Fibroblast of pulmonary artery (primary cell): Measurements from ENCODE around the gene INF2.
"Not testable (repeated sequence)": the region's sequence is repeated elsewhere in the genome, so short reads cannot be mapped to it uniquely, and the experiment has no call there.

Source experiments
- DNase-seq: peaks from one replicate; pipeline ENCODE4 v3.0.0-alpha.2; 2010; ENCODE audit warnings: low read depth
- H3K4me3 ChIP-seq: replicated peaks from 2 replicates; pipeline ENCODE4 v1.5.1; 2011; ENCODE audit warnings: low read depth, mild to moderate bottlenecking, control low read depth, low read length, moderate library complexity
- CTCF ChIP-seq: IDR thresholded peaks from 2 replicates; pipeline ENCODE4 v1.5.1; 2011; ENCODE audit warnings: mild to moderate bottlenecking, control low read depth, low read length, inconsistent platforms; ENCODE audit errors: missing control alignments

The INF2 gene

GRCh38 chr14:104725772-104726548 is 36.5 kb downstream of the INF2 start:
- DNase-seq = no peak
- TF ChIP-seq CTCF = no peak
- H3K4me3 ChIP-seq = no peak overlapping the region

GRCh38 chr14:104726600-104727451 is 37.4 kb downstream of the INF2 start:
- no peak for DNase-seq

GRCh38 chr14:104728631-104729030 is 39.2 kb downstream of the INF2 start:
- no peak for TF ChIP-seq CTCF
- no peak overlapping the region for H3K4me3 ChIP-seq
- no peak for DNase-seq

More at GRCh38 chr14:104726600-104727451, 37.4 kb downstream of the INF2 start:
- TF ChIP-seq CTCF = peak; percentile 18
- no peak overlapping the region for H3K4me3 ChIP-seq

GRCh38 chr14:104729176-104729834 is 39.9 kb downstream of the INF2 start:
- H3K4me3 ChIP-seq, DNase-seq: not testable (repeated sequence)

- H3K4me3 ChIP-seq = no peak overlapping the region
- no peak for TF ChIP-seq CTCF
- no peak for DNase-seq
These were observed 40.4 kb downstream of the INF2 start for GRCh38 chr14:104729835-104730181.

- H3K4me3 ChIP-seq = no peak overlapping the region
- no peak for TF ChIP-seq CTCF
- DNase-seq = no peak
These were observed 41.1 kb downstream of the INF2 start for GRCh38 chr14:104730487-104730886.
